AG09309 (cell line): Measurements from ENCODE around the gene GP9.
"Not testable (repeated sequence)": the region's sequence is repeated elsewhere in the genome, so short reads cannot be mapped to it uniquely, and the experiment has no call there.

Experiments
- DNase-seq: peaks from one replicate; pipeline ENCODE4 v3.0.0-alpha.2; 2010; ENCODE audit warnings: low read depth
- H3K4me3 ChIP-seq: 2 replicates; pipeline ENCODE4 v1.5.1; 2011; ENCODE audit warnings: mild to moderate bottlenecking, low read depth, low read length, moderate library complexity; ENCODE audit not compliant: control insufficient read depth
- TF ChIP-seq, protein P1 (sequence below): IDR thresholded peaks from 2 replicates; pipeline ENCODE4 v1.5.1; 2011; ENCODE audit warnings: mild to moderate bottlenecking, low read depth, low read length, inconsistent platforms; ENCODE audit not compliant: insufficient read depth, control insufficient read depth; ENCODE audit errors: missing control alignments

The GP9 gene

GRCh38 chr3:129106866-129107565, 46.4 kb downstream of the GP9 start:
- TF ChIP-seq, protein P1, sequence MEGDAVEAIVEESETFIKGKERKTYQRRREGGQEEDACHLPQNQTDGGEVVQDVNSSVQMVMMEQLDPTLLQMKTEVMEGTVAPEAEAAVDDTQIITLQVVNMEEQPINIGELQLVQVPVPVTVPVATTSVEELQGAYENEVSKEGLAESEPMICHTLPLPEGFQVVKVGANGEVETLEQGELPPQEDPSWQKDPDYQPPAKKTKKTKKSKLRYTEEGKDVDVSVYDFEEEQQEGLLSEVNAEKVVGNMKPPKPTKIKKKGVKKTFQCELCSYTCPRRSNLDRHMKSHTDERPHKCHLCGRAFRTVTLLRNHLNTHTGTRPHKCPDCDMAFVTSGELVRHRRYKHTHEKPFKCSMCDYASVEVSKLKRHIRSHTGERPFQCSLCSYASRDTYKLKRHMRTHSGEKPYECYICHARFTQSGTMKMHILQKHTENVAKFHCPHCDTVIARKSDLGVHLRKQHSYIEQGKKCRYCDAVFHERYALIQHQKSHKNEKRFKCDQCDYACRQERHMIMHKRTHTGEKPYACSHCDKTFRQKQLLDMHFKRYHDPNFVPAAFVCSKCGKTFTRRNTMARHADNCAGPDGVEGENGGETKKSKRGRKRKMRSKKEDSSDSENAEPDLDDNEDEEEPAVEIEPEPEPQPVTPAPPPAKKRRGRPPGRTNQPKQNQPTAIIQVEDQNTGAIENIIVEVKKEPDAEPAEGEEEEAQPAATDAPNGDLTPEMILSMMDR = no peak
- H3K4me3 ChIP-seq = no peak overlapping the region
- no peak for DNase-seq

DNA sequence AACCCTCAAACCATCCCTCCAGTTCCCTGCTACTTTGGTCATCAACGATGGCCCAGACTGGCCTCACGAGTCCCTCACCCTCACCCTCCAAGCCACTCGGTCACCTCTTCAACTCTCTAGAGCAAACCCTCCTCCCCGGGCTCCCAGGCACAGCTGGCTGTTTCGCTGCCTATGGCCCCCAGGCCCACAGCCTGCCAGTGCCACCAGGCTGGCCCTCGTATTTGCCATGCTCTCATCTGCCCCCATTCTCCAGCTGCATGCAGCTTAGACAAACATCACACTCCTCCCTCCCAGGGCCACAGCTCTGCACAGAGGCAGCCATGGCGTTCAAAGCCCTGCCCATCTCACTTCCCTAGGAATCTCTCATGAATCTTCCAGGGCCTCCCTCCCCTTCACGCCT, 47.2 kb downstream of the GP9 start:
- TF ChIP-seq, protein P1 = no peak
- H3K4me3 ChIP-seq = no peak overlapping the region

GRCh38 chr3:129111076-129111780, 50.6 kb downstream of the GP9 start:
- not testable (repeated sequence) for DNase-seq

More for the DNA sequence above, 47.2 kb downstream of the GP9 start:
- DNase-seq = no peak

More at GRCh38 chr3:129111076-129111780, 50.6 kb downstream of the GP9 start:
- H3K4me3 ChIP-seq = not testable (repeated sequence)
